Fibroblast of mammary gland (primary cell): ENCODE results near the gene SYNDIG1.

ENCODE experiments used
- DNase-seq: peaks from one replicate; pipeline ENCODE4 v3.0.0-alpha.2; 2010; ENCODE audit warnings: low read depth
- H3K4me3 ChIP-seq: 2 replicates; pipeline ENCODE4 v1.5.1; 2011; ENCODE audit warnings: low read depth, mild to moderate bottlenecking, low read length, moderate library complexity; ENCODE audit not compliant: control insufficient read depth
- TF ChIP-seq, protein P1 (sequence below): conservative IDR thresholded peaks from 2 replicates; pipeline ENCODE4 v1.5.1; 2011; ENCODE audit warnings: low read depth, low read length, inconsistent platforms; ENCODE audit not compliant: control insufficient read depth, insufficient read depth

The SYNDIG1 gene

DNA sequence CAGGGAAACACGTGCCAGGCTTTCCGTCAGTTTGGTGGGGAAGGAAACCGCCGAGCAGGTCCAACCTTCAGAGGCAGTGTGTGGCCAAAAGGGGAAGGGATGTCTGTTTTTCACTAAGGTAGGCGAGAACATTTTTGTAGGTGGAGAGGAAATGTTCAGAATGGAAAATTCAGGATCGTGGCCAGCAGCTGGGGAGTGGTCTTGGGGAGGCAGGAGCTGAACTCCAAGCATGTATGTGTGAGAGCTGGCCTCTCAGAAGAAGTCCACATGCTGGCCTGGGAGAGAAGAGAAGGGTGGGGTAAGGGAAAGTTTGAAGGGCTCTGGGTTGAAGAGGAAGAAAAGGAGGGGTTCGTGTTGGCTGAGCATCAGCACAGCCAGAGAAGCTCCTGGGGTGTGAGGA is 74.9 kb downstream of the SYNDIG1 start:
- TF ChIP-seq, protein P1, sequence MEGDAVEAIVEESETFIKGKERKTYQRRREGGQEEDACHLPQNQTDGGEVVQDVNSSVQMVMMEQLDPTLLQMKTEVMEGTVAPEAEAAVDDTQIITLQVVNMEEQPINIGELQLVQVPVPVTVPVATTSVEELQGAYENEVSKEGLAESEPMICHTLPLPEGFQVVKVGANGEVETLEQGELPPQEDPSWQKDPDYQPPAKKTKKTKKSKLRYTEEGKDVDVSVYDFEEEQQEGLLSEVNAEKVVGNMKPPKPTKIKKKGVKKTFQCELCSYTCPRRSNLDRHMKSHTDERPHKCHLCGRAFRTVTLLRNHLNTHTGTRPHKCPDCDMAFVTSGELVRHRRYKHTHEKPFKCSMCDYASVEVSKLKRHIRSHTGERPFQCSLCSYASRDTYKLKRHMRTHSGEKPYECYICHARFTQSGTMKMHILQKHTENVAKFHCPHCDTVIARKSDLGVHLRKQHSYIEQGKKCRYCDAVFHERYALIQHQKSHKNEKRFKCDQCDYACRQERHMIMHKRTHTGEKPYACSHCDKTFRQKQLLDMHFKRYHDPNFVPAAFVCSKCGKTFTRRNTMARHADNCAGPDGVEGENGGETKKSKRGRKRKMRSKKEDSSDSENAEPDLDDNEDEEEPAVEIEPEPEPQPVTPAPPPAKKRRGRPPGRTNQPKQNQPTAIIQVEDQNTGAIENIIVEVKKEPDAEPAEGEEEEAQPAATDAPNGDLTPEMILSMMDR = no peak
- DNase-seq = no peak
- H3K4me3 ChIP-seq = no peak overlapping the region

DNA sequence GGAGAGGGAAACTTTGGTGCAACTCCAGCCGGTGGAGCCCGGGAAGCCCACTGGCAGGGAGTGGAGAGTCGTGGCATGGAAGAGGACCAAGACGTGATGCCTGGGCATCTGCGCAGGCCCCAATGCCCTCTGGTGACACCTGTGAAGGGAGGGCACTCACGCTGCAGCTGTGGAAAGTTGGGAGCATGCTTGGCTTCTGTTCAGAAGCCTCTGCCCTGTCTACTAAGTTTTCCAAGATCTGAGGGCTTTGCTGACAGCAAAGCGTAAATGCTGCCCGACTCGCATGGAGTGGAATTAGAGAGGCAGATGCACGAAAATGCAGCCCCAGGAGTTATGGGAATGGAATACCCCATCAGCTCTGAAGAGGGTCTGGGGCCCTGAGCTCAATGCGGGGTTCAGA is 75.7 kb downstream of the SYNDIG1 start:
- no peak overlapping the region for H3K4me3 ChIP-seq
- TF ChIP-seq, protein P1 = no peak
- no peak for DNase-seq

DNA sequence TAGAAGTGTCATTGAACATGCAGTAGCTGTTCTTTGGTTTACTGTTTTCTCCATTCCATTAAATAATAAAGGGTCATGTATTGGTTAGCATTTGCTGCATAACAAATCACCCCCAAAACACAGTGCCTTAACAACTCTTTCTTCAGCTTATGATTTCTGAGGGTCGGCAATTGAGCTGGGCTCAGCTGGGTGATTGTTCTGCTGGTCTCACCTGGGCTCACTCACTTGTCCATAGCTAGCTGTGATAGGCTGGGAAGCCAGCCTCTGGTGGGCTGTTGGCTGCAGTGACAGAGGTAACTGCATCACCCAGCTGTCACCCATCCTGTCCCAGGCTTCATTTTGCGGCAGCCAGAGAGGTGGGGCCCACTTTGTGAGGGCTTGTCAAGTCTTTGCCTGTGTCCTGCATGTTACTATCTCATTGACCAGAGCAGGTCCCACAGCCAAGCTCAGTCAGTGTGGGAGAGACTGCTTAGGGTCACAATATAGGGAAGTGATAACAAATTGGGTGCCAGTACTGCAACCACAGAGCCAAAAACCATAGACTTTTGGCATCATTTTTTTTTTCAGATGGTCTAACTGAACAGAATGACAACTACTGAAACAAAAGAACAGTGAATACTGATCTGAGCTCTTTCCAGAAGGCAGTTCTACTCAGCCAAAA is 76.9 kb downstream of the SYNDIG1 start:
- TF ChIP-seq, protein P1 = no peak
- no peak for DNase-seq
- no peak overlapping the region for H3K4me3 ChIP-seq

DNA sequence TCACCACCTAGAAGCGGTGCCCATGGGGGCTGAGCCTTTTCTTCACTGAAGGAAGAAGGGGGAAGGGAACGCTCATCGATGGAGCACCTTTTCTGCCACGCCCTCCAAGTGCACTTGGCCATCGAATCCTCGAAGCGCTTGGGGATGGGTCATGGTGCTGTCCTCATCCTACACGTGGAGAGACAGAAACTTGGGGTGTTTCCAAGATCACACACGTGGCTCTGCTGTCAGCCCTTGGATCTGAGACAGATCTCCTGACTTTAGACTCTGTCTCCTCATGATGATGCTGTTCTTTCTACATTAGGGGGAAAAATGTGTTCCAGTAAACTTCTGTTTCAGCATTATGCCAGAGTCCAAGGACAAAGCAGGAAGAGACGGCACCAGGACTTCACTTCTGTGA is 78.5 kb downstream of the SYNDIG1 start:
- no peak for DNase-seq
- TF ChIP-seq, protein P1 = no peak

DNA sequence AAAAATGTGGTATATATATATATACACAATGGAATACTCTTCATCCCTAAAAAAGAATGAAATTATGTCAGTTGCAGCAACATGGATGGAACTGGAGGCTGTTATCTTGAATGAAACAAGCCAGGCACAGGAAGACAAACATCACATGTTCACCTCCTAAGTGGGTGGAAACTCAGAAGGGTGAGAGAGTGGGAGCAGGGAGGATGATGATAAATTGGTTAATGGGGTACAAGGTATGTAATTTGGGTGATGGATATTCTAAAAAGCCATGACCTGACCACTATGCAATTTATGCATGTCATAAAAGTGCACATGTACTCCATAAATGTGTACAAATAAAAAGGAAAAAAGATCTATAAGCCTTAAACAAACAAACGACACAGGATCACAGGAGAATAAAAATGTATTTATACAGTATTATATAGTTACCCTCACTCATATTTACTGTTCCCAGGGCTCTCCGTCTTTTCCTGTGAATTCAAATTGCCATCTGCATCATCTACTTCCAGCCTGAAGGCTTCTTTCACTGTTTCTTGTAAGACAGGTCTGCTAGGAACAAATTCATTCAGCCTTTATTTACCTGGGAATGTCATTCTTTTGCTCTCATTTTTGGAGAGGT is 89.8 kb downstream of the SYNDIG1 start:
- TF ChIP-seq, protein P1 = no peak
- no peak for DNase-seq
- H3K4me3 ChIP-seq = no peak overlapping the region

More for the DNA sequence above, 78.5 kb downstream of the SYNDIG1 start:
- H3K4me3 ChIP-seq = no peak overlapping the region

DNA sequence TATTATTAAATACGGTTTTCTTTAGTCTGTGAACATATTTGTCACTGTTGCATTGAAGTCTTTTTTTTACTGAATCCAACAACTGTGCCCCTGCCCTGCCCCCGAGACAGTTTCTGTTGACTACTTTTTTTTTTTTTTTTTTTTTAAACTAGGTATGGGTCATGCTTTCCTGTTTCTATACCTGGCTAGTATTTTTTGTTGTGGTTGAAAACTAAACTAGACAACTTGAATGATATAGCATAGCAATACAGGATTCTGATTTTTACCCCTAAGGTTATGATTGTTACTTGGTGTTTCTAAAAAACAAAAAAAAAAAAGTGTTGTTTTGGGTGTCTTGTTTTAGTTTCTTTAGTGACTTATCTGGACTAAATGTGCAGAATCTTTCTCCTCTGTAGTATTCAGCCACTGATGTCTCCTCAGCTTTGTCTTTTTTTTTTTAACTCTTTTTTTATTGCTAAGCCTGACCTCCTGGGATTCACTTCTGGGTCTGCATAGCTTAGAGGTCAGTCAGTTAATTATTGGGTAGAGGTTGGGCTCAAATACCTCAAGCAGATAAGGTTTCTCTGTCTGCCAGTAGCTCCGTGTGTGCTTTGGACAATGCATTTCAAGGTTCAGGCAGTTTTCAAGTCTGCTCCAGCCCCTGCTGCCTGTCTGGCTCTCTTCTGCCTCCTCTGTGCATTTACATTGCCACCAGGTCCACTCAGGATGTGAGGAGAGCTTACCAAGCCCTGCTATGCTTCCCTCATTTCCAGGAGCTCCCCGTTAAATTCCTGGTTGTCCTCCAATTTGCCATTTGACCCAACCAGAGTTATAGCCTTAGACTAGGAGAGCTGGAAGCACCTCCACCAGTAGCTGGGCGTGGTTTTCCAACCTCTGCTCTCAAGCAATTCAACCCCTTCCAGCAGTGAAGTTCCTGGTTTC is 91.4 kb downstream of the SYNDIG1 start:
- DNase-seq = no peak
- TF ChIP-seq, protein P1 = no peak
- H3K4me3 ChIP-seq = no peak overlapping the region
